Measurements from ENCODE around the gene LMTK3.

The LMTK3 gene

GRCh38 chr19:48498595-48499311 lies 12.9 kb downstream of the LMTK3 start:
- no peak overlapping the region for H3K4ac ChIP-seq (ENCODE audit: low read depth in 1 of 2, low read length in 2 of 2)
- H3K4me1 ChIP-seq (ENCODE audit: control insufficient read depth, insufficient read depth, low read depth, low read length), result peaks cover 14% of the 10 kb centered on the region
- no peak overlapping the region for H2AK5ac ChIP-seq (ENCODE audit: low read length, severe bottlenecking)
- H3K14ac ChIP-seq (ENCODE audit: low read length in 2 of 2), result no peak overlapping the region
- no peak overlapping the region for H2BK120ac ChIP-seq (ENCODE audit: low read depth, low read length)
- no peaks in the 10 kb centered on the region for H3K79me1 ChIP-seq (replicated peaks; ENCODE audit: low read length, poor library complexity, severe bottlenecking)
- H3K36me3 ChIP-seq (ENCODE audit: control insufficient read depth in 1 of 2, insufficient read depth in 2 of 2, low read depth in 1 of 2, low read length in 2 of 2), result no peaks in the 10 kb centered on the region
- H2BK12ac ChIP-seq (ENCODE audit: low read length in 2 of 2), result no peak overlapping the region
- no peak overlapping the region for H3K4me3 ChIP-seq (ENCODE audit: insufficient read depth in 1 of 2, low read depth in 1 of 2, low read length in 2 of 2)
- no peak overlapping the region for H3K27ac ChIP-seq (ENCODE audit: low read length, poor library complexity, severe bottlenecking)
- no peak overlapping the region for H3K18ac ChIP-seq (ENCODE audit: low read depth in 1 of 2, low read length in 2 of 2)
- H3K9ac ChIP-seq (ENCODE audit: low read length), result no peak overlapping the region
- H2BK15ac ChIP-seq (ENCODE audit: low read depth, poor library complexity, severe bottlenecking), result peak overlapping the region; percentile 41
- H2AFZ ChIP-seq (ENCODE audit: low read depth, low read length), result no peak overlapping the region
- H4K91ac ChIP-seq (ENCODE audit: low read length), result no peak overlapping the region
- H4K8ac ChIP-seq (ENCODE audit: low read length), result no peak overlapping the region
- no peak for DNase-seq
- no peaks in the 10 kb centered on the region for H3K9me3 ChIP-seq (ENCODE audit: control insufficient read depth, low read length)
- H3K23ac ChIP-seq (ENCODE audit: low read length in 2 of 2), result no peak overlapping the region
- H2BK5ac ChIP-seq (ENCODE audit: low read depth, low read length, poor library complexity, severe bottlenecking), result no peak overlapping the region
- peaks cover 27 to 51% of the 10 kb centered on the region in 2 experiments for H3K27me3 ChIP-seq (ENCODE audit: control insufficient read depth in 1 of 2, insufficient read depth in 1 of 2, low read length in 2 of 2)
- 90% methylated on average over 39 of the region's 59 CpGs for WGBS
- no peak overlapping the region for H3K4me2 ChIP-seq (ENCODE audit: low read length, poor library complexity, severe bottlenecking)

GRCh38 chr19:48497728-48498594 lies 13.7 kb downstream of the LMTK3 start:
- no peak overlapping the region for H2BK5ac ChIP-seq (ENCODE audit: low read depth, low read length, poor library complexity, severe bottlenecking)
- peaks cover 16% of the 10 kb centered on the region for H3K4me1 ChIP-seq (ENCODE audit: control insufficient read depth, insufficient read depth, low read depth, low read length)
- no peak overlapping the region for H4K8ac ChIP-seq (ENCODE audit: low read length)
- no peak overlapping the region for H3K4ac ChIP-seq (ENCODE audit: low read depth in 1 of 2, low read length in 2 of 2)
- H3K27ac ChIP-seq (ENCODE audit: low read length, poor library complexity, severe bottlenecking), result no peak overlapping the region
- H3K4me3 ChIP-seq (ENCODE audit: insufficient read depth in 1 of 2, low read depth in 1 of 2, low read length in 2 of 2), result no peak overlapping the region
- H2BK15ac ChIP-seq (ENCODE audit: low read depth, poor library complexity, severe bottlenecking), result peak overlapping the region; percentile 41
- no peak overlapping the region for H2AFZ ChIP-seq (ENCODE audit: low read depth, low read length)
- no peak overlapping the region for H3K4me2 ChIP-seq (ENCODE audit: low read length, poor library complexity, severe bottlenecking)
- peaks cover 27 to 51% of the 10 kb centered on the region in 2 experiments for H3K27me3 ChIP-seq (ENCODE audit: control insufficient read depth in 1 of 2, insufficient read depth in 1 of 2, low read length in 2 of 2)
- no peak overlapping the region for H2BK12ac ChIP-seq (ENCODE audit: low read length in 2 of 2)
- no peak overlapping the region for H4K91ac ChIP-seq (ENCODE audit: low read length)
- no peak overlapping the region for H3K14ac ChIP-seq (ENCODE audit: low read length in 2 of 2)
- H3K9ac ChIP-seq (ENCODE audit: low read length), result no peak overlapping the region
- no peak overlapping the region for H2BK120ac ChIP-seq (ENCODE audit: low read depth, low read length)
- H3K9me3 ChIP-seq (ENCODE audit: control insufficient read depth, low read length), result no peaks in the 10 kb centered on the region
- H3K79me1 ChIP-seq (replicated peaks; ENCODE audit: low read length, poor library complexity, severe bottlenecking), result no peaks in the 10 kb centered on the region
- WGBS, result 88% methylated on average over 46 of the region's 46 CpGs
- no peak overlapping the region for H3K23ac ChIP-seq (ENCODE audit: low read length in 2 of 2)
- DNase-seq, result no peak
- H2AK5ac ChIP-seq (ENCODE audit: low read length, severe bottlenecking), result no peak overlapping the region
- no peaks in the 10 kb centered on the region for H3K36me3 ChIP-seq (ENCODE audit: control insufficient read depth in 1 of 2, insufficient read depth in 2 of 2, low read depth in 1 of 2, low read length in 2 of 2)
- H3K18ac ChIP-seq (ENCODE audit: low read depth in 1 of 2, low read length in 2 of 2), result no peak overlapping the region

- H3K4me3 ChIP-seq (ENCODE audit: insufficient read depth in 1 of 2, low read depth in 1 of 2, low read length in 2 of 2), result peak overlapping the region in 1 of 2 experiments; percentile 37
- no peak overlapping the region for H3K9ac ChIP-seq (ENCODE audit: low read length)
- no peak overlapping the region for H2BK120ac ChIP-seq (ENCODE audit: low read depth, low read length)
- H3K14ac ChIP-seq (ENCODE audit: low read length in 2 of 2), result no peak overlapping the region
- no peak overlapping the region for H3K4ac ChIP-seq (ENCODE audit: low read depth in 1 of 2, low read length in 2 of 2)
- no peaks in the 10 kb centered on the region for H3K9me3 ChIP-seq (ENCODE audit: control insufficient read depth, low read length)
- no peak overlapping the region for H2AK5ac ChIP-seq (ENCODE audit: low read length, severe bottlenecking)
- no peak overlapping the region for H2BK15ac ChIP-seq (ENCODE audit: low read depth, poor library complexity, severe bottlenecking)
- DNase-seq, result no peak
- H3K18ac ChIP-seq (ENCODE audit: low read depth in 1 of 2, low read length in 2 of 2), result no peak overlapping the region
- 93% methylated on average over 45 of the region's 45 CpGs for WGBS
- H3K23ac ChIP-seq (ENCODE audit: low read length in 2 of 2), result no peak overlapping the region
- no peak overlapping the region for H2BK12ac ChIP-seq (ENCODE audit: low read length in 2 of 2)
- no peak overlapping the region for H4K8ac ChIP-seq (ENCODE audit: low read length)
- no peak overlapping the region for H2BK5ac ChIP-seq (ENCODE audit: low read depth, low read length, poor library complexity, severe bottlenecking)
- peaks cover 16% of the 10 kb centered on the region for H3K4me1 ChIP-seq (ENCODE audit: control insufficient read depth, insufficient read depth, low read depth, low read length)
- H3K36me3 ChIP-seq (ENCODE audit: control insufficient read depth in 1 of 2, insufficient read depth in 2 of 2, low read depth in 1 of 2, low read length in 2 of 2), result no peaks in the 10 kb centered on the region
- H4K91ac ChIP-seq (ENCODE audit: low read length), result no peak overlapping the region
- H3K4me2 ChIP-seq (ENCODE audit: low read length, poor library complexity, severe bottlenecking), result no peak overlapping the region
- no peak overlapping the region for H3K27ac ChIP-seq (ENCODE audit: low read length, poor library complexity, severe bottlenecking)
- no peak overlapping the region for H2AFZ ChIP-seq (ENCODE audit: low read depth, low read length)
- H3K27me3 ChIP-seq (ENCODE audit: control insufficient read depth in 1 of 2, insufficient read depth in 1 of 2, low read length in 2 of 2), result peaks cover 33 to 52% of the 10 kb centered on the region in 2 experiments
- no peaks in the 10 kb centered on the region for H3K79me1 ChIP-seq (replicated peaks; ENCODE audit: low read length, poor library complexity, severe bottlenecking)
Observed at GRCh38 chr19:48496959-48497727, 14.5 kb downstream of the LMTK3 start.

GRCh38 chr19:48495396-48495795 lies 16.2 kb downstream of the LMTK3 start:
- no peak overlapping the region for H2BK120ac ChIP-seq (ENCODE audit: low read depth, low read length)
- no peak overlapping the region for H4K91ac ChIP-seq (ENCODE audit: low read length)
- H2BK5ac ChIP-seq (ENCODE audit: low read depth, low read length, poor library complexity, severe bottlenecking), result no peak overlapping the region
- no peak overlapping the region for H3K4ac ChIP-seq (ENCODE audit: low read depth in 1 of 2, low read length in 2 of 2)
- peak overlapping the region; percentile 60 for H4K8ac ChIP-seq (ENCODE audit: low read length)
- no peak overlapping the region for H3K4me3 ChIP-seq (ENCODE audit: insufficient read depth in 1 of 2, low read depth in 1 of 2, low read length in 2 of 2)
- no peak overlapping the region for H2AFZ ChIP-seq (ENCODE audit: low read depth, low read length)
- no peak overlapping the region for H3K27ac ChIP-seq (ENCODE audit: low read length, poor library complexity, severe bottlenecking)
- H2BK15ac ChIP-seq (ENCODE audit: low read depth, poor library complexity, severe bottlenecking), result no peak overlapping the region
- 53% methylated on average over 6 of the region's 6 CpGs for WGBS
- H3K27me3 ChIP-seq (ENCODE audit: control insufficient read depth in 1 of 2, insufficient read depth in 1 of 2, low read length in 2 of 2), result peaks cover 33 to 52% of the 10 kb centered on the region in 2 experiments
- peak; percentile 54 for DNase-seq
- H3K79me1 ChIP-seq (replicated peaks; ENCODE audit: low read length, poor library complexity, severe bottlenecking), result no peaks in the 10 kb centered on the region
- H3K9ac ChIP-seq (ENCODE audit: low read length), result no peak overlapping the region
- H3K36me3 ChIP-seq (ENCODE audit: control insufficient read depth in 1 of 2, insufficient read depth in 2 of 2, low read depth in 1 of 2, low read length in 2 of 2), result no peaks in the 10 kb centered on the region
- no peak overlapping the region for H2BK12ac ChIP-seq (ENCODE audit: low read length in 2 of 2)
- no peak overlapping the region for H2AK5ac ChIP-seq (ENCODE audit: low read length, severe bottlenecking)
- no peaks in the 10 kb centered on the region for H3K9me3 ChIP-seq (ENCODE audit: control insufficient read depth, low read length)
- peaks cover 18% of the 10 kb centered on the region for H3K4me1 ChIP-seq (ENCODE audit: control insufficient read depth, insufficient read depth, low read depth, low read length)
- H3K4me2 ChIP-seq (ENCODE audit: low read length, poor library complexity, severe bottlenecking), result no peak overlapping the region
- H3K14ac ChIP-seq (ENCODE audit: low read length in 2 of 2), result no peak overlapping the region
- H3K23ac ChIP-seq (ENCODE audit: low read length in 2 of 2), result no peak overlapping the region
- H3K18ac ChIP-seq (ENCODE audit: low read depth in 1 of 2, low read length in 2 of 2), result no peak overlapping the region

Measured in mesenchymal stem cell (in vitro differentiated cells and primary cell).